H9 (cell line): ENCODE measurements around the gene CTU2. TPM values are rescaled to one million over a fixed set of nuclear protein-coding genes. Genes with fewer than 3 reads are reported as not detected.

Experiments
- DNase-seq: peaks from one replicate; pipeline ENCODE4 v3.0.0-alpha.2; 2017
- H2AFZ ChIP-seq: one replicate; pipeline ENCODE4 v1.6.1; 2013; ENCODE audit warnings: mild to moderate bottlenecking, low read length, control low read depth, moderate library complexity
- H2AK5ac ChIP-seq: 2 replicates; pipeline ENCODE4 v1.6.1; 2013; ENCODE audit warnings: low read length, control low read depth, mixed read lengths; ENCODE audit not compliant: insufficient read length
- H2BK120ac ChIP-seq: one replicate; pipeline ENCODE4 v1.6.1; 2013; ENCODE audit warnings: low read depth, mild to moderate bottlenecking, low read length, control low read depth, inconsistent platforms; ENCODE audit not compliant: poor library complexity, severe bottlenecking
- H2BK12ac ChIP-seq: 2 replicates; pipeline ENCODE4 v1.6.1; 2013; ENCODE audit warnings: low read length, control low read depth, mixed read lengths, low read depth; ENCODE audit not compliant: insufficient read length
- H2BK15ac ChIP-seq: 2 replicates; pipeline ENCODE4 v1.6.1; 2013; ENCODE audit warnings: low read depth, low read length, control low read depth
- H2BK20ac ChIP-seq: one replicate; pipeline ENCODE4 v1.6.1; 2013; ENCODE audit warnings: low read depth, mild to moderate bottlenecking, low read length, control low read depth, inconsistent platforms; ENCODE audit not compliant: poor library complexity, severe bottlenecking
- H2BK5ac ChIP-seq: 2 replicates; pipeline ENCODE4 v1.6.1; 2013; ENCODE audit warnings: low read length, control low read depth, mixed read lengths; ENCODE audit not compliant: insufficient read length
- H3K14ac ChIP-seq: 2 replicates; pipeline ENCODE4 v1.6.1; 2013; ENCODE audit warnings: low read length, control low read depth; ENCODE audit not compliant: insufficient read depth
- H3K18ac ChIP-seq: 2 replicates; pipeline ENCODE4 v1.6.1; 2013; ENCODE audit warnings: low read depth, mild to moderate bottlenecking, mixed read lengths, low read length, control low read depth; ENCODE audit not compliant: insufficient read length
- H3K23ac ChIP-seq: 2 replicates; pipeline ENCODE4 v1.6.1; 2013; ENCODE audit warnings: low read length, control low read depth, mixed read lengths, low read depth; ENCODE audit not compliant: insufficient read length
- H3K23me2 ChIP-seq: 2 replicates; pipeline ENCODE4 v1.6.1; 2013; ENCODE audit warnings: low read depth, mild to moderate bottlenecking, mixed read lengths, low read length, control low read depth; ENCODE audit not compliant: insufficient read length, poor library complexity, severe bottlenecking
- H3K27ac ChIP-seq: 2 replicates; pipeline ENCODE4 v1.5.1; 2013; ENCODE audit warnings: low read length, control low read depth, mixed read lengths, low read depth; ENCODE audit not compliant: insufficient read length
- H3K27me3 ChIP-seq: 2 replicates; pipeline ENCODE4 v1.6.1; 2013; ENCODE audit warnings: low read length, control low read depth, inconsistent platforms; ENCODE audit not compliant: insufficient read depth
- H3K4ac ChIP-seq: 2 replicates; pipeline ENCODE4 v1.6.1; 2013; ENCODE audit warnings: low read depth, mild to moderate bottlenecking, control low read depth, inconsistent platforms, low read length, moderate library complexity
- H3K4me1 ChIP-seq: 2 replicates; pipeline ENCODE4 v1.6.1; 2013; ENCODE audit warnings: low read length, control low read depth, inconsistent platforms; ENCODE audit not compliant: insufficient read depth
- H3K4me2 ChIP-seq: 2 replicates; pipeline ENCODE4 v1.6.1; 2013; ENCODE audit warnings: low read length, control low read depth, mixed read lengths; ENCODE audit not compliant: insufficient read length, insufficient read depth
- H3K56ac ChIP-seq: 2 replicates; pipeline ENCODE4 v1.6.1; 2013; ENCODE audit warnings: low read depth, mild to moderate bottlenecking, mixed read lengths, low read length, control low read depth; ENCODE audit not compliant: insufficient read length
- H3K79me1 ChIP-seq: 2 replicates; pipeline ENCODE4 v1.6.1; 2013; ENCODE audit warnings: low read depth, mild to moderate bottlenecking, moderate library complexity, low read length, control low read depth, inconsistent platforms; ENCODE audit not compliant: insufficient read depth, poor library complexity, severe bottlenecking
- H3K79me2 ChIP-seq: 2 replicates; pipeline ENCODE4 v1.6.1; 2013; ENCODE audit warnings: low read length, control low read depth, inconsistent platforms; ENCODE audit not compliant: insufficient read depth
- H3K9ac ChIP-seq: 2 replicates; pipeline ENCODE4 v1.6.1; 2013; ENCODE audit warnings: low read length, control low read depth, mixed read lengths; ENCODE audit not compliant: insufficient read length; ENCODE audit errors: extremely low read depth
- H3K9me3 ChIP-seq: one replicate; pipeline ENCODE4 v1.6.1; 2013; ENCODE audit warnings: low read depth, low read length, inconsistent platforms; ENCODE audit not compliant: control insufficient read depth
- H3T11ph ChIP-seq: one replicate; pipeline ENCODE4 v1.6.1; 2013; ENCODE audit warnings: mild to moderate bottlenecking, low read length, control low read depth, inconsistent platforms
- H4K20me1 ChIP-seq: one replicate; pipeline ENCODE4 v1.6.1; 2013; ENCODE audit not compliant: control insufficient read depth, insufficient read length, insufficient read depth
- H4K5ac ChIP-seq: 2 replicates; pipeline ENCODE4 v1.6.1; 2013; ENCODE audit warnings: low read depth, mild to moderate bottlenecking, mixed read lengths, low read length, control low read depth; ENCODE audit not compliant: insufficient read length
- H4K8ac ChIP-seq: replicated peaks from 2 replicates; pipeline ENCODE4 v1.6.1; 2013; ENCODE audit warnings: low read length, control low read depth, mixed read lengths, low read depth; ENCODE audit not compliant: insufficient read length
- H4K91ac ChIP-seq: 2 replicates; pipeline ENCODE4 v1.6.1; 2013; ENCODE audit warnings: low read depth, mild to moderate bottlenecking, moderate library complexity, mixed read lengths, low read length, control low read depth; ENCODE audit not compliant: insufficient read length
- H3K27ac Mint-ChIP-seq, 3 experiments: 2 replicates in 2 of 3; 3 replicates in 1 of 3; pipeline ENCODE4 v1.8.0; 2020 to 2021; ENCODE audit warnings: mixed read lengths in 3 of 3, mild to moderate bottlenecking in 1 of 3, moderate library complexity in 1 of 3
- H3K27me3 Mint-ChIP-seq: 2 replicates; pipeline ENCODE4 v1.8.0; 2021; ENCODE audit warnings: low read depth, mild to moderate bottlenecking, moderate library complexity, mixed read lengths
- H3K36me3 Mint-ChIP-seq, 3 experiments: 2 replicates in 2 of 3; 3 replicates in 1 of 3; pipeline ENCODE4 v1.8.0; 2020 to 2021; ENCODE audit warnings: low read depth in 3 of 3, mixed read lengths in 3 of 3; ENCODE audit not compliant: insufficient read depth in 1 of 3
- H3K4me1 Mint-ChIP-seq, 2 experiments: 2 replicates each; pipeline ENCODE4 v1.8.0; 2020; ENCODE audit warnings: mixed read lengths in 2 of 2
- H3K4me3 Mint-ChIP-seq, 2 experiments: 2 replicates in 1 of 2; 3 replicates in 1 of 2; pipeline ENCODE4 v1.8.0; 2020 to 2021; ENCODE audit warnings: mild to moderate bottlenecking in 2 of 2, mixed read lengths in 2 of 2, moderate library complexity in 1 of 2
- H3K9me3 Mint-ChIP-seq, 2 experiments: 2 replicates in 1 of 2; 3 replicates in 1 of 2; pipeline ENCODE4 v1.8.0; 2020; ENCODE audit warnings: mild to moderate bottlenecking in 2 of 2, mixed read lengths in 2 of 2, moderate library complexity in 1 of 2
- CTCF ChIP-seq: fragments of 200-600 bp; sonication (generic); conservative IDR thresholded peaks from 3 replicates; pipeline ENCODE4 v1.8.0; 2021; ENCODE audit warnings: antibody characterized with exemption, mild to moderate bottlenecking
- WGBS: extraction: QIAGEN DNeasy Blood & Tissue Kit; methylation state at CpG from one replicate; pipeline ENCODE4 v1.1.7; 2013; ENCODE audit warnings: missing lambda C conversion rate, low lambda C conversion rate, mixed read lengths; ENCODE audit not compliant: insufficient read length; ENCODE audit errors: extremely low coverage; 5-methylcytosine and 5-hydroxymethylcytosine counted together
- total RNA-seq: library from RNA; stranded (reverse); gene quantifications from 2 replicates; pipeline ENCODE4 v1.2.1, GENCODE V29; 2021

Gene CTU2
- total RNA-seq, 1 experiment from 2014 or later: 32.8 TPM

- no peaks in the 10 kb centered on the region for H3K27me3 ChIP-seq
- H3K79me1 ChIP-seq: no peaks in the 10 kb centered on the region
- H3K27me3 Mint-ChIP-seq: no peaks in the 10 kb centered on the region; the same call in 1 of the 2 replicates
- no peak overlapping the region for H2BK15ac ChIP-seq
- no peak overlapping the region for H2AFZ ChIP-seq
- H2BK120ac ChIP-seq: no peak overlapping the region
- H3K23me2 ChIP-seq: no peaks in the 10 kb centered on the region
- no peak overlapping the region for H3K18ac ChIP-seq
- H3K4me1 ChIP-seq: no peaks in the 10 kb centered on the region
- H3K9me3 ChIP-seq: no peaks in the 10 kb centered on the region
- no peaks in the 10 kb centered on the region for H3K79me2 ChIP-seq
- H4K20me1 ChIP-seq: no peaks in the 10 kb centered on the region
- TF ChIP-seq CTCF: peak; percentile 74
- no peak overlapping the region for H3K23ac ChIP-seq
- H3T11ph ChIP-seq: no peak overlapping the region
- peaks cover 6 to 7% of the 10 kb centered on the region in 2 experiments for H3K4me1 Mint-ChIP-seq
- H4K8ac ChIP-seq: no peak overlapping the region
- no peak overlapping the region for H3K9ac ChIP-seq
- no peak overlapping the region for H3K14ac ChIP-seq
- H3K4ac ChIP-seq: no peak overlapping the region
- no peak overlapping the region; a peak in 1 of 5 replicates for H3K4me3 Mint-ChIP-seq
- H3K4me2 ChIP-seq: no peak overlapping the region
- H2BK20ac ChIP-seq: no peak overlapping the region
- no peak overlapping the region for H4K5ac ChIP-seq
- H2BK12ac ChIP-seq: no peak overlapping the region
- no peak overlapping the region for H3K56ac ChIP-seq
- no CpG with 5 or more reads among the region's 11 CpGs for WGBS
- peaks cover 3% of the 10 kb centered on the region in 2 experiments; a peak in 2 of 5 replicates for H3K9me3 Mint-ChIP-seq
- H3K27ac Mint-ChIP-seq: peak overlapping the region in 2 of 3 experiments; percentile 63 to 79; a peak in 2 of 7 replicates
- no peak overlapping the region for H2AK5ac ChIP-seq
- peak; percentile 86 for DNase-seq
- H2BK5ac ChIP-seq: no peak overlapping the region
- H3K36me3 Mint-ChIP-seq: peaks cover 6 to 21% (median 6%) of the 10 kb centered on the region in 3 experiments
- no peak overlapping the region for H4K91ac ChIP-seq
- no peak overlapping the region for H3K27ac ChIP-seq
Measured at GRCh38 chr16:88672776-88673175, 33.5 kb upstream of the CTU2 start.
